Measurements from ENCODE around the gene OAF. TPM values are rescaled to one million over a fixed set of nuclear protein-coding genes. Genes with fewer than 3 reads are reported as not detected.

The OAF gene
- total RNA-seq, 1 experiment from 2014 or later, result 32.3 TPM

DNA sequence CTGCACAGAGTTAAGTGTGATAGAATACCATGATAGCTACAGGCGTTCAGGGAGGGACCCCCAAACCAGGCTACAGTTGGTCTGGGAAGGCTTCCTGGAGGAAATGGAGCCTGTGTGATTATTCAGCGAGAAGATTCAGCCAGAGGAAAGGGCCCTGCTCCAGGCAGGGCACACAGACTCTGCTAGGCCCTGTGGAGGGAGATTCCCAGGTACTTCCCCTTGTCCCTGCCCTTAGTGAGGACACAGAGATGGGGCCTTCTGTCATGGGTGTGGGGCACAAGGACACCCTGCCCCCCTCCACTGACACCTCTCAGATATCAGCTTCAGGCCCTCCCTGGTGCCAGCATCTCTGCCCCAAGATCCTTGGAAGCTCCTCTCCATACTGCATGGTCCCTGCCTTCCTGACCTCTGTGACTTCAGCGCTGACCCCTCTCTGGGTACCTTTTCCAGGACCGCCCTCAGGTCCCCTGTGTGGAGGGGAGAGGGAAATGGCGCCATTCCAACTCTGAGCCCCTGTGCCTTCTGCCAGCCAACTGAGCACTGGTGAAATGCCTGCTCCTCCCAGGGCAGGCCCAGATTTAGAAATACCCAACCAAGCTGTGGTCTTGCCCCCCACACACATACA is 16.5 kb downstream of the OAF start:
- Histone ChIP-seq H2AFZ (ENCODE audit: low read depth, low read length, poor library complexity, severe bottlenecking) (no peak overlapping the region), H3K4me2 (ENCODE audit: low read length) (no peak overlapping the region), H3K4me1 (ENCODE audit: control insufficient read depth in 1 of 2, insufficient read depth in 2 of 2, low read length in 2 of 2) (no peaks in the 10 kb centered on the region), H4K20me1 (ENCODE audit: insufficient read depth) (no peaks in the 10 kb centered on the region), H3K27ac (ENCODE audit: low read depth, low read length) (no peak overlapping the region), H3K36me3 (ENCODE audit: control insufficient read depth in 1 of 2, insufficient read depth in 2 of 2, low read length in 2 of 2) (no peaks in the 10 kb centered on the region), H3K9me3 (ENCODE audit: control insufficient read depth in 1 of 2, insufficient read depth in 1 of 2, low read depth in 1 of 2, low read length in 2 of 2) (no peaks in the 10 kb centered on the region), H3K79me2 (ENCODE audit: insufficient read depth, low read length) (no peaks in the 10 kb centered on the region), H3K27me3 (ENCODE audit: insufficient read depth, low read length) (no peaks in the 10 kb centered on the region), H3K9me2 (ENCODE audit: insufficient read depth) (no peaks in the 10 kb centered on the region), H3K9ac (ENCODE audit: low read length) (no peak overlapping the region), H3K4me3 (replicated peaks in 1 of 2; ENCODE audit: low read depth in 1 of 2, low read length in 2 of 2) (no peak overlapping the region)
- DNase-seq (ENCODE audit: low read depth, low spot score) (no peak), ATAC-seq (no peak)
- CTCF ChIA-PET, result interaction anchor here (0.9 kb wide), 1 partner anchor 76 kb away, joined by 3 read pairs; no protein-coding TSS in a partner anchor
- TF ChIP-seq CEBPB (IDR thresholded peaks at IDR 0.05; ENCODE audit: low read depth) (no peak), EZH2 (IDR thresholded peaks at IDR 0.05) (no peak), SRF (IDR thresholded peaks at IDR 0.05; ENCODE audit: low read depth) (no peak), POLR2AphosphoS5 (IDR thresholded peaks at IDR 0.05; ENCODE audit: low read depth, low read length) (no peak), RAD21 (IDR thresholded peaks at IDR 0.05; ENCODE audit: low read depth) (no peak)
- TF ChIP-seq, protein P1, sequence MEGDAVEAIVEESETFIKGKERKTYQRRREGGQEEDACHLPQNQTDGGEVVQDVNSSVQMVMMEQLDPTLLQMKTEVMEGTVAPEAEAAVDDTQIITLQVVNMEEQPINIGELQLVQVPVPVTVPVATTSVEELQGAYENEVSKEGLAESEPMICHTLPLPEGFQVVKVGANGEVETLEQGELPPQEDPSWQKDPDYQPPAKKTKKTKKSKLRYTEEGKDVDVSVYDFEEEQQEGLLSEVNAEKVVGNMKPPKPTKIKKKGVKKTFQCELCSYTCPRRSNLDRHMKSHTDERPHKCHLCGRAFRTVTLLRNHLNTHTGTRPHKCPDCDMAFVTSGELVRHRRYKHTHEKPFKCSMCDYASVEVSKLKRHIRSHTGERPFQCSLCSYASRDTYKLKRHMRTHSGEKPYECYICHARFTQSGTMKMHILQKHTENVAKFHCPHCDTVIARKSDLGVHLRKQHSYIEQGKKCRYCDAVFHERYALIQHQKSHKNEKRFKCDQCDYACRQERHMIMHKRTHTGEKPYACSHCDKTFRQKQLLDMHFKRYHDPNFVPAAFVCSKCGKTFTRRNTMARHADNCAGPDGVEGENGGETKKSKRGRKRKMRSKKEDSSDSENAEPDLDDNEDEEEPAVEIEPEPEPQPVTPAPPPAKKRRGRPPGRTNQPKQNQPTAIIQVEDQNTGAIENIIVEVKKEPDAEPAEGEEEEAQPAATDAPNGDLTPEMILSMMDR (IDR thresholded peaks at IDR 0.05 in 2 of 3, conservative IDR thresholded peaks at IDR 0.05 in 1 of 3; ENCODE audit: borderline replicate concordance in 1 of 3, insufficient read depth in 1 of 3, low read depth in 2 of 3, low read length in 2 of 3), result no peak
- TF ChIP-seq, protein P2, sequence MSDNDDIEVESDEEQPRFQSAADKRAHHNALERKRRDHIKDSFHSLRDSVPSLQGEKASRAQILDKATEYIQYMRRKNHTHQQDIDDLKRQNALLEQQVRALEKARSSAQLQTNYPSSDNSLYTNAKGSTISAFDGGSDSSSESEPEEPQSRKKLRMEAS (IDR thresholded peaks at IDR 0.05), result no peak
- BruUV-seq (replicated peaks), result no TSS peak
- POLR2A ChIA-PET, result no interaction called here
- RAD21 ChIA-PET (ENCODE audit: low non-redundant PET in 1 of 2, low total read pairs in 2 of 2, uncharacterized antibody in 2 of 2, unreplicated experiment in 2 of 2), result no interaction called here
- intact Hi-C loops (cut with micrococcal nuclease), result no loop called here

Measured in HCT116 (cell line).